Mononuclear cell (primary cell): ENCODE results near the gene PRPS1. TPM values are rescaled to one million over a fixed set of nuclear protein-coding genes. Genes with fewer than 3 reads are reported as not detected.

ENCODE experiments used
- H3K27me3 ChIP-seq: 2 replicates; pipeline ENCODE4 v1.6.0; 2011; ENCODE audit warnings: low read length, control low read depth; ENCODE audit not compliant: insufficient read depth
- H3K4me1 ChIP-seq: 2 replicates; pipeline ENCODE4 v1.5.1; 2011; ENCODE audit warnings: mild to moderate bottlenecking, low read length, control low read depth; ENCODE audit not compliant: insufficient read depth
- H3K4me3 ChIP-seq: 2 replicates; pipeline ENCODE4 v1.5.1; 2011; ENCODE audit warnings: mild to moderate bottlenecking, low read length, moderate library complexity
- H3K9me3 ChIP-seq: 2 replicates; pipeline ENCODE4 v1.5.1; 2011; ENCODE audit warnings: low read depth, mild to moderate bottlenecking, control low read depth, low read length
- total RNA-seq: library from RNA; depleted of rRNA; stranded (reverse); fragments of >200 nt; gene quantifications from one replicate; pipeline ENCODE4 v1.2.3, GENCODE V29; 2012

PRPS1 gene
- total RNA-seq, 1 donor, result 44.0 TPM

DNA sequence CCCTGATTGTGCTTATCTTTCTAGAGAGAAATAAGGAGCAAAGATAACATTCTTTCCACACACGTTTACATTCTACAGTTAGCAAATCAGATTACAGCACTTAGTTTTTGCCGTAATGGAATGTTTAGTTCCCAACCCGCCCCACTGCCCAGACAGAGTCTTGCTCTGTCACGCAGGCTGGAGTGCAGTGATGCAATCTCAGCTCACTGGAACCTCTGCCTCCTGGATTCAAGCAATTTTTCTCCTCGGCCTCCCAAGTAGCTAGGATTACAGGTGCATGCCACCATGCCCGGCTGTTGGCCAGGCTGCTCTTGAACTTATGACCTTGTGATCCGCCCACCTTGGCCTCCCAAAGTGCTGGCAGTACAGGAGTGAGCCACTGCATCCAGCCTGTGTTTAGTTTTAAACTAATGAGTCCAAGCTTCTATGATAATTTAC, 8.4 kb upstream of the PRPS1 start:
- Histone ChIP-seq H3K4me1 (no peaks in the 10 kb centered on the region), H3K27me3 (no peaks in the 10 kb centered on the region), H3K4me3 (no peak overlapping the region), H3K9me3 (no peaks in the 10 kb centered on the region)

DNA sequence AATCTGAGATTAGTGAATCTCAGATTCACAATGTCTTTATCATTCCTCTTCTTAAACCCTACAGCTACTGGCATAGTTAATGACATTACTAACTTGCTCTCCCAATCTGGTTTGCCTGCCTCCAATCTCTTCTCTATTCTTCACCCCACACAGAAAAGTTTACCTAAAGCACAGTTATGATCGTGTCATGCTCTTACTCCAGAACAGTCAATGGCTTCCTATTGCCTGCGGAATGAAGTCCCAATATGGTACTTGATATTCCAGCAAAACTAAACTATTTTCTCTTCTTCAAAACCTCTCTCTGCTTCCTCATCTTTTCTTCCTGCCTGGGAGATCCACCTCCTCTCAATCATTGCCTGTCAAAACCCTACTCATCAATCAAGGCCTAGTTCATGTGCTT, 3.4 kb upstream of the PRPS1 start:
- Histone ChIP-seq H3K4me1 (peaks cover 8% of the 10 kb centered on the region), H3K9me3 (no peaks in the 10 kb centered on the region), H3K4me3 (no peak overlapping the region), H3K27me3 (no peaks in the 10 kb centered on the region)

DNA sequence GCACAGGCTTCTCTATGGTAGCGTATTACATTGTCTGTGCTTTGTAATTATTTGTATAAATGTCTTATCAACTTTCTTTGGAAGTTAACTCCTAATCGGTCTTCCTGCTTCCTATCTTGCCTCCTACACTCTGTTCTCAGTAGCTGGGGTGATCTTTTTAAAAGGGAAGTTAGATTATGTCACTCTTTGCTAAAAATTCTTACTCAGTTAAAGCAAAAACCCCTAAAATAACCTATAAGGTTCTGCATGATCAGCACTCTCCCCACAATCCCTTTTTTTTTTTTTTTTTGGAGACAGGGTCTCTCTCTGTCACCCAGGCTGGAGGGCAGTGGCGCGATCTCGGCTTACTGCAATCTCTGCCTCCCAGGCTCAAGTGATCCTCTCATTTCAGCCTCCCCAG, 2.6 kb upstream of the PRPS1 start:
- Histone ChIP-seq H3K4me1 (peaks cover 8% of the 10 kb centered on the region), H3K27me3 (no peaks in the 10 kb centered on the region), H3K4me3 (no peak overlapping the region), H3K9me3 (no peaks in the 10 kb centered on the region)

DNA sequence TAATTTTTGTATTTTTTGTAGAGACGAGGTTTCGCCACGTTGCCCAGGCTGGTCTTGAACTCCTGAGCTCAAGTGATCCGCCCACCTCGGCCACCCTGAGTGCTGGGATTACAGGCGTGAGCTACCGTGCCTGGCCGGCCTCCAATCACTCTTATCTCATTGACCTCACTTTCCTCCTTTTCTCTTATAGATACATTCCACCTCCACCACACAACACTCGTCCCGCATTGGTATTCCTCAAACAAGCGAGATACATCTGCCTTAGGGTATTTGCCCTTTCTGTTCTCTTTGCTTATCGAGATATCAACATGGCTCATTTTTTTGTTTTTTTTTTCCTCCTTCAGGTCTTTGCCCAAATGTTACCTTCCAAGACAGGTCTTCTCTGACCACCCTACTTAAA, 1.8 kb upstream of the PRPS1 start:
- H3K4me3 ChIP-seq, result no peak overlapping the region
- peaks cover 8% of the 10 kb centered on the region for H3K4me1 ChIP-seq
- H3K27me3 ChIP-seq, result no peaks in the 10 kb centered on the region
- H3K9me3 ChIP-seq, result no peaks in the 10 kb centered on the region

DNA sequence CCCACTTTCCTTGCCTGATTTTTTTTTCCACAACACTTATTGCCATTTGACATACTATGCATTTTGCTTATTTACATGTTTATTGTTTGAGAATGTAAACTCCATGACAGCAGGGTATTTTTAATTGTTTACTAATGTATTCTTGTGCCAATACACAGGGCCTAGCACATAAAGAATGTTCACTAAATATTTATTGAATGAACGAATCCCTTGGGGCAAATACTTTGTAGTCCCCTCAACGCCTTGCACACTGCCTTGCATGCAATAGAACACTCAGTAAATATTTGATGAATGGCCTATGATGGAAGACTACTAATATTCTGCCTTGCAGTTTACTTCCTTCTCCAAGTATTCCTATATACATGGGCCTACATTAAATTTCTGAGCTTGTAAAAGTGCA, 1.4 kb upstream of the PRPS1 start:
- no peak overlapping the region for H3K4me3 ChIP-seq
- no peaks in the 10 kb centered on the region for H3K27me3 ChIP-seq
- no peaks in the 10 kb centered on the region for H3K9me3 ChIP-seq
- H3K4me1 ChIP-seq, result peaks cover 8% of the 10 kb centered on the region

DNA sequence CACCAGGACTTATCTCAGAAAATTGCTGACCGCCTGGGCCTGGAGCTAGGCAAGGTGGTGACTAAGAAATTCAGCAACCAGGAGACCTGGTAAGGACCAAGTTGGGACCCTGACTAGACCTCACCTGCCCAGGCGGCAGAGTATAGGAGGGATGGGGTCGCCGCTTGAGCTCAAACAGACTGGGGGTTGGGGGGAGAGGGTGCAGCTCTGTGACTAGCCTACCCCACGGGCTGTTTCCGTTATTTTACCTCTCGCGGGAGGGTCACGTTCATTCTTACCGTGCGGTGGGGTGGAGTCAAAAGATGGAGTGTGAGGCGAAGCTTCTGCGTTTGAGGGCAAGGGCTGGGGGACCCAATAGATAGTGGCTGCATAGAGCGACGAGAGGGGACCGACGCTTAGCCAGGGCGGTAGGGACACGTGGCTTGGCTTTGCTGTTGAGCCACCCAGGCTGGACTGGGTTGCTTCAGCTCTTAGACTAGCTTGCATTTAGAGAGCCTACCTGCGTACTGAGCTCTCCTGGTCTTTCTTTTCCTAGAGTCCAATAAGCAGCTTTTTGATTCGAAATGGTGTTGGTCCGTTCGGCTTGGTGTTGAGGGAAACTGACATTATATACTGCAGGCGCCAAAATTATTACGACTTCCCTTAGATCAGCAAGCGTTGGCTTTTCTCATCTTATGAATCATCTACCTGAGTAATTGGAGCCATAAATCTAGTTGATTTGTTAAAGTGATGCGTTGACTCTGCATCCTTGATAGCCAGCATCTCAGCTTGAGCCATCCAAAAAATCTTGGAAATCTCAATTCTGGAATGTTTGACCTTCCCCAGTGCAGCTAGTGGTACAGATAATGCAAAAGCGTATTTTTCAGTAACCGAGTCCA, 591 bp downstream of the PRPS1 start:
- Histone ChIP-seq H3K9me3 (no peaks in the 10 kb centered on the region), H3K4me1 (peaks cover 8% of the 10 kb centered on the region), H3K4me3 (peak overlapping the region; percentile 55), H3K27me3 (no peaks in the 10 kb centered on the region)

DNA sequence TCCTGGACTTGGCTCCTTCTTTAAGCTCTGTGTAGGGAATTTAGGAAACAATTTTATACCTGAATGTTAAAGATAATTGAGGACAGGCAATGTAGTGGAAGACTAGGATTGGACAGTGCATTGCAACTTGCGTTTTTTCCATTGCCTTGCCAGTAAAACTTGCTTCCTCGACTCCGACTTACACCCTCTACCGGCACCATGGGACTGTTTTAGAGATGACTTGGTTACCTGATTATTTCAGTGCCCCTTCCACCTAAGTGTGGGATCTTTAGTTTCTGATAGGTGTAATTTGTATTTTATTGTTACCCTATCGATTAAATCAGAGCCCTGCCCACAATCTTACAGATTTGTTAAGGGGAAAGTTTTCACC, 1.2 kb downstream of the PRPS1 start:
- Histone ChIP-seq H3K9me3 (no peaks in the 10 kb centered on the region), H3K4me1 (peaks cover 8% of the 10 kb centered on the region), H3K27me3 (no peaks in the 10 kb centered on the region), H3K4me3 (peak overlapping the region; percentile 55)

DNA sequence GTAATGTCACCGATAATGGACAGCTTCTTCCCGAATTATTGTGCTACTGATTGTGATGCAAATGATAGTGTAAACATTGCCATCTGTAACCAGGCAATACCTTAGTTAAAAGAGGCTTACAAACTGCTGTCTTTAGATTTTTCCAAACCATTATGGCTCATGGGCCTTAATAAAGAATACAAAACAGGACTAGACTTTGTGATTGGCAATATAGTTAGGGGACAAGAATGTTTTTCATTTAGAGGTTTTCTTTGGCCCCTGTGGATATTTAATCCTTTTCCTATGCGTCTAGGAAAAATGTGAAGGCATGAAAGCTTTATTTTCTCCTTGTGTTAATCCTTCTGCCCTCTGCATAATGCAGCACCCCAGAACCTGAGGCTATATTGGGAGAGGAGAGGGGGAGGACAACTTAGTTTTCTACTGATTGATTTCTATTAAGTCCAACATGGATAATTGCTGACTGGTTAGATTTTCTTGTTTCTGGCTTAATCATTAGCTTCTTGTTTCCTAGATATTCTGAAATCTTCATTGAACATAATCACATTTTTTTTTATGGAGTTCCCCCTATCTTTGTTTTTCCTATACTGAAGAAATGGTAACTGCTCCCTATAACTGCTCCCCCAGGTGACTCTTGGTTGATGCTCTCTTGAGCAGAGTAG, 1.9 kb downstream of the PRPS1 start:
- H3K4me1 ChIP-seq, result peaks cover 8% of the 10 kb centered on the region
- no peaks in the 10 kb centered on the region for H3K27me3 ChIP-seq
- H3K4me3 ChIP-seq, result no peak overlapping the region
- no peaks in the 10 kb centered on the region for H3K9me3 ChIP-seq

DNA sequence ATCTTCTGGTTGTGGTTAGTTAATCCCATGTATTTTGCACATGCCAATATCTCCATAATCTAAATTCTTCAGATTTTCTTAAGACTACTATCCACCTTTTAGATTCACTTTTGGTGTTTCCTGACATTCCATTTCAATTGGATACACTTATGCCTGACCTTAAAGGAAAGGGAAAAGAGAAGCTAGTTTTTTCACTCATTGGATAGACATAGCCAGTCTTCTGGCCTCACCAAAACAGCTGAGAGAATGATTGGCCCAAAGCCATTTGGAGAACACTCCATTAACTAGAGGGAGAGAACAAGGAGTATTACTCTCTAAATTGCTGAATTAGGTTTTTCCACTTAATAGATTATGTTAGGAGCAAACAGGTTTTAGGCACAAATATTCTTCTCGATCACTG, 4.0 kb downstream of the PRPS1 start:
- H3K4me1 ChIP-seq, result peaks cover 8% of the 10 kb centered on the region
- H3K4me3 ChIP-seq, result no peak overlapping the region

DNA sequence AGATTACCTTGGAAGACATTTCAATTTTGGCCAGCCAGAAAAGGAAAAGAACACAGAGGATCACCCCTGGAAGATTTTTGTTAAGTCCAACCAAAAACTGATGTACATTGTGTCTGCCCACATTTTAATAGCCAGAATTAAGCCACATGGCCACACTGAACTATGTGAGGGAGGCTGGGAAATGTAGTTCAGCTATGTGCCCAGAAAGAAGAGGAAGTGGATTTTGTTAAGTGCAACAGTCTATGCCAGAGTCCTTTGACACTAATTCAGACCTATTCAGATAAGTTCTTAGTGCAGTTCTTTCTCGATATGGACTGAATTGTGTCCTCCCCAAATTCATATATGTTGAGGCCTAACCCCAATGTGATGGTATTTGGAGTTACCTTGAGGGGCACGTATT, 18.4 kb downstream of the PRPS1 start:
- no peaks in the 10 kb centered on the region for H3K27me3 ChIP-seq
- no peaks in the 10 kb centered on the region for H3K9me3 ChIP-seq
- H3K4me1 ChIP-seq, result no peaks in the 10 kb centered on the region
- H3K4me3 ChIP-seq, result no peak overlapping the region

More for the DNA sequence above, 4.0 kb downstream of the PRPS1 start:
- no peaks in the 10 kb centered on the region for H3K9me3 ChIP-seq
- no peaks in the 10 kb centered on the region for H3K27me3 ChIP-seq

DNA sequence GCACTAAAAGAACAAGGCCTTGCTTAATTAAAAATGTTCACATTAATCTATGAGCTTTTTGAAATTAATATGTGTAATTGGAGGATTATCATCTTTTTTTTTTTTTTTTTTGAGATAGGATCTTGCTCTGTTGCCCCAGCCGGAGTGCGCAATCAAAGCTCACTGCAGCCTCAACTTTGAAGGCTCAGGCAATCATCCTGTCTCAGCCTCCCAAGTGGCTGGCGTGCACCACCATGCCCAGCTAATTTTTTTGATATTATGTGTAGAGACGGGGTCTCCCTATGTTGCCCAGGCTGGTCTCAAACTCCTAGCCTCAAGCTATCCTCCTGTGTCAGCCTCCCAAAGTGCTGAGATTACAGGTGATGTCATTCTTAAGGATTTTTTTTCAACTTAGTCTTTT, 20.0 kb downstream of the PRPS1 start:
- H3K27me3 ChIP-seq, result no peaks in the 10 kb centered on the region
- no peaks in the 10 kb centered on the region for H3K9me3 ChIP-seq
- no peak overlapping the region for H3K4me3 ChIP-seq
- no peaks in the 10 kb centered on the region for H3K4me1 ChIP-seq

DNA sequence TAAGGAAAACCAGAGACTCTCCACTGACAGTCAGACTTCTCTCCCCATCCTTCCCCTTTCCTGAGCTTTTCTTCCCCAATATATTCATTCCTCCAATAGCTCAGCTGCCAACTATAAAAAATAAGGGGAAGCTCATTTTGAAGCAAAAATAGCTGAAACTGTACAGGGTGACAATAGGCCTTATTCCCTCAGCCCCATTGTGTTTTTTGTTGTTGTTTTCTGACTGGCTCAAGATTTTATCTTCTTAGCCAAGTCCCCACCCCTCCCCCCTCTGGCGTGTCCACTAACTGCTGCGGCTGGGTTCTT, 26.2 kb downstream of the PRPS1 start:
- H3K4me1 ChIP-seq, result peaks cover 11% of the 10 kb centered on the region
- H3K27me3 ChIP-seq, result no peaks in the 10 kb centered on the region
- no peak overlapping the region for H3K4me3 ChIP-seq
- no peaks in the 10 kb centered on the region for H3K9me3 ChIP-seq

DNA sequence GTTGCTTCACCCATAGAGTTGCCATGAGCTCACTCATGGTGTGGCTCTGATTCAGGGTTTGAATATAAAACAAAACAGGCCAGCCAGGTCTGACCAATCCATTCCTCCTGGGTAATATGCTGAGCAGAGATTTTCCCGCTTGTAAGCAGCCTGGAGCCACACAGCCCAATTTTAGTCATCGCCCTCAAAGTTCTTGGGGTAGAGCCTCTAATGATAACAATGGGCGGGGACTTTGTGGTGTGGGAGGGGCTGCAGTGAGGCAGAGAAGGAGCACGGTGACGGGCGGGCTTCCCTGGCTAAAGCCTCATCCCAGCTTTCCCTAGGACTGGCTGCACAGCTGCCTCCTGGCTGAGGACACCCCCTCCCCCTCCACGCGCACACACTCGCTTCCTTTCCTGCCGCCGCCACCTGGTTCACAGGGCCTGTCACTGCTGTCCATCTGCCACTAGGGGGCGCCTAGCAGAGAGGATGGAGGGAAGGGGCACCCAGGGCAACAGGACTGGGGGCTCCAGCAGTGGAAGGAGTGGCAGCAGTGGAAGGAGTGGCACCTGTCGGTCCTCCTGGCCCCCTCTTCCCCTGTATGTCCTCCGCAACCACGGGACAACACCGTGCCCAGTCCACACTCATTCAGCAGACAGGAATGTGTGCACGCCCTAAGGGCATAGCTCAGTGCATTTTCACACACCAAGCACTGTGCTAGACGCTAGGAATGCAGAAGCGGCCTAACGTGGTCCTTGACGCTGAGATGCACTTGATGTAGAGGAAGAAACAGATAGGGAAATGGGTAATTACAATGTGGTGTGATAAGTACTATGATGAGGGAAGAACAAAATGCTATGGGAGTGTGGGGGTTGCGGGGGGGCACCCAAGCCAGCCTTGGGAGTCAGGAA, 26.8 kb downstream of the PRPS1 start:
- no peak overlapping the region for H3K4me3 ChIP-seq
- H3K4me1 ChIP-seq, result peaks cover 11% of the 10 kb centered on the region
- no peaks in the 10 kb centered on the region for H3K27me3 ChIP-seq
- no peaks in the 10 kb centered on the region for H3K9me3 ChIP-seq

DNA sequence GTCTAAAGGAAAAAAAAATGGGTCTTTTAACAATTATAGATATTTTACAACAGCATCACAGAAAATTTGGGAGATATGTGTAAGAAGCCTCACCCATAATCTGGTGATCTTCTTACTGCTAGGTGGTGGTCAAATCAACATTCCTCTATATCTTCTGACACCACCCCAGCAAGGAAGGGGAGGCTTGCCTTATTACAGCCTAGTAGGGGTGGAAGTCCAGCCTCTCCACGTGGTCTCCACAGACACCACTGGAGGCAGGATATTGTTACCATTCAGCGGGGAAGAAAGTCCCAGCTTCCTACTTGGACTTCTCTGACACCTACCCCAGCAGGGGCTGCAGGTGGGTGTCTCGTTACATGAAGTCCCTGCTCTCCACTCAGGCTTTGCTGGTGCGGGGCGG, 28.7 kb downstream of the PRPS1 start:
- Histone ChIP-seq H3K27me3 (no peaks in the 10 kb centered on the region), H3K4me3 (no peak overlapping the region), H3K4me1 (peaks cover 11% of the 10 kb centered on the region), H3K9me3 (no peaks in the 10 kb centered on the region)

DNA sequence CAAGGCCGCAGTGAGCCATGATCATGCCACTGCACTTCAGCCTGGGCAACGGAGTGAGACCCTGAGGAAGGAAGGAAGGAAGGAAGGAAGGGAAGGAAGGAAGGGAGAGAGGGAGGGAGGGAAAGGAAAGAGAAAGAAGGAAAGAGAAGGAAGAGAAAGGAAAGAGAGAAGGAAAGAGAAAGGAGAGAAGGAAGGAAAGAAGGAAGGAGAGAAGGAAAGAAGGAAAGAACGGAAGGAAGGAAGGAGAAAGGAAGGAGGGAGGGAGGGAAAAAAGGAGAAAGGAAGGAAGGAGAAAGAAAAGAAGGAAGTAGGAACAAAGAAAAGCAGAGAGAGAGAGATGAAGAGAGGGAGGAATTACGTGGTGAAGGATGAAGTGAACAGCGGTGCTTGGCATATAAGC, 30.4 kb downstream of the PRPS1 start:
- Histone ChIP-seq H3K27me3 (no peaks in the 10 kb centered on the region), H3K4me1 (peaks cover 11% of the 10 kb centered on the region), H3K9me3 (no peaks in the 10 kb centered on the region), H3K4me3 (no peak overlapping the region)
